ENCODE data around the gene SNX27. TPM values are rescaled to one million over a fixed set of nuclear protein-coding genes. Genes with fewer than 3 reads are reported as not detected.
"Not testable (repeated sequence)": the region's sequence is repeated elsewhere in the genome, so short reads cannot be mapped to it uniquely, and the experiment has no call there.

Gene SNX27
- polyA plus RNA-seq, 1 donor (not counting 4 experiments of a cell fraction or from before 2014, with no cell fraction given) = 15.7 TPM

DNA sequence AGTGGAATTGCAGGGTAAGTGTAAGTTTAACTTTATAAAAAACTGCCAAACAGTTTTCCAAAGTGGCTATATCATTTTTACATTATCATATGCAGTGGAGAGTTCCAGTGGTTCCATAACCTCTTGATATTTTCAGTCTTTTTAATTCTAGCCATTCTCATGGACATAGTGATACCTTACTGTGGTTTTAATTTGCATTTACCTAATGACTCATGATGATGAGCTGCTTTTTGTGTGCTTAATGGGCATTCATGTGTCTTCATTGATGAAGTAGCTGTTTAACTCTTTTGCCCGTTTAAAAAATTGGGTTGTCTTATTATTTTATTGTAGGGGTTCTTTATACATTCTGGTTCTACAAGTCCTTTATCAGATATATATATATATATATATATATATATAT lies 29.4 kb downstream of the SNX27 start:
- dilution Hi-C loops (cut with MboI; ENCODE audit: extremely low pct_ligation_motif_present, low sequenced_read_pairs) = no loop called here
- no peaks in the 10 kb centered on the region for H3K4me1 ChIP-seq (ENCODE audit: control insufficient read depth, extremely low read depth, insufficient read depth, low read length)
- no peak overlapping the region for H3K4me3 ChIP-seq (ENCODE audit: control insufficient read depth in 2 of 3, extremely low read depth in 1 of 3, insufficient read depth in 2 of 3, low read depth in 1 of 3, low read length in 3 of 3)
- no peak for TF ChIP-seq EZH2 (IDR thresholded peaks at IDR 0.05; ENCODE audit: low read length)
- H3K27me3 ChIP-seq (ENCODE audit: control insufficient read depth, extremely low read depth, insufficient read depth, low read length) = no peaks in the 10 kb centered on the region
- H3K4me2 ChIP-seq (ENCODE audit: control insufficient read depth, extremely low read depth, insufficient read depth, low read depth, low read length) = no peak overlapping the region
- peaks cover 1% of the 10 kb centered on the region for H3K79me2 ChIP-seq (ENCODE audit: control insufficient read depth, insufficient read depth, low read length)
- peaks cover 0 to 2% of the 10 kb centered on the region in 2 experiments for H3K36me3 ChIP-seq (ENCODE audit: control insufficient read depth in 2 of 2, extremely low read depth in 1 of 2, insufficient read depth in 2 of 2, low read length in 2 of 2)
- DNase-seq (ENCODE audit: low read depth, low spot score) (no peak), FAIRE-seq (no peak)
- no peaks in the 10 kb centered on the region for H3K9me1 ChIP-seq (ENCODE audit: control insufficient read depth, extremely low read depth, insufficient read depth, low read length)
- no peak overlapping the region for H3K27ac ChIP-seq (ENCODE audit: control insufficient read depth, insufficient read depth, low read length)
- H4K20me1 ChIP-seq (ENCODE audit: control insufficient read depth, extremely low read depth, insufficient read depth, low read length) = no peaks in the 10 kb centered on the region
- no peak overlapping the region for H2AFZ ChIP-seq (ENCODE audit: control insufficient read depth, low read length)
- H3K9me3 ChIP-seq (ENCODE audit: control insufficient read depth, low read depth, low read length) = no peaks in the 10 kb centered on the region
- H3K9ac ChIP-seq (ENCODE audit: control insufficient read depth, extremely low read depth, insufficient read depth, low read length) = no peak overlapping the region

DNA sequence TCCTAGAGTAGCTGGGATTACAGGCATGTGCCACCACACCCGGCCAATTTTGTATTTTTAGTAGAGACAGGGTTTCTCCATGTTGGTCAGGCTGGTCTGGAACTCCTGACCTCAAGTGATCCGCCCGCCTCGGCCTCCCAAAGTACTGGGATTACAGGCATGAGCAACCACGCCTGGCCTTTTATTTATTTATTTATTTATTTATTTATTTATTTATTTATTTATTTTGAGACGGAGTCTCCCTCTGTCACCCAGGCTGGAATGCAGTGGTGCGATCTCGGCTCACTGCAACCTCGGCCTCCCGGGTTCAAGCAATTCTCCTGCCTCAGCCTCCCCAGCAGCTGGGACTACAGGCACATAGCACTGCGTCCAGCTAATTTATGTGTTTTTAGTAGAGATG lies 31.2 kb downstream of the SNX27 start:
- H3K79me2 ChIP-seq (ENCODE audit: control insufficient read depth, insufficient read depth, low read length); DNase-seq (ENCODE audit: low read depth, low spot score); dilution Hi-C loops (cut with MboI; ENCODE audit: extremely low pct_ligation_motif_present, low sequenced_read_pairs); H3K27me3 ChIP-seq (ENCODE audit: control insufficient read depth, extremely low read depth, insufficient read depth, low read length); H2AFZ ChIP-seq (ENCODE audit: control insufficient read depth, low read length); H3K4me2 ChIP-seq (ENCODE audit: control insufficient read depth, extremely low read depth, insufficient read depth, low read depth, low read length); H3K9me3 ChIP-seq (ENCODE audit: control insufficient read depth, low read depth, low read length); H4K20me1 ChIP-seq (ENCODE audit: control insufficient read depth, extremely low read depth, insufficient read depth, low read length); H3K9me1 ChIP-seq (ENCODE audit: control insufficient read depth, extremely low read depth, insufficient read depth, low read length); FAIRE-seq; H3K4me3 ChIP-seq (ENCODE audit: control insufficient read depth in 2 of 3, extremely low read depth in 1 of 3, insufficient read depth in 2 of 3, low read depth in 1 of 3, low read length in 3 of 3); H3K36me3 ChIP-seq (ENCODE audit: control insufficient read depth in 2 of 2, extremely low read depth in 1 of 2, insufficient read depth in 2 of 2, low read length in 2 of 2); H3K9ac ChIP-seq (ENCODE audit: control insufficient read depth, extremely low read depth, insufficient read depth, low read length); H3K4me1 ChIP-seq (ENCODE audit: control insufficient read depth, extremely low read depth, insufficient read depth, low read length); H3K27ac ChIP-seq (ENCODE audit: control insufficient read depth, insufficient read depth, low read length): not testable (repeated sequence)

DNA sequence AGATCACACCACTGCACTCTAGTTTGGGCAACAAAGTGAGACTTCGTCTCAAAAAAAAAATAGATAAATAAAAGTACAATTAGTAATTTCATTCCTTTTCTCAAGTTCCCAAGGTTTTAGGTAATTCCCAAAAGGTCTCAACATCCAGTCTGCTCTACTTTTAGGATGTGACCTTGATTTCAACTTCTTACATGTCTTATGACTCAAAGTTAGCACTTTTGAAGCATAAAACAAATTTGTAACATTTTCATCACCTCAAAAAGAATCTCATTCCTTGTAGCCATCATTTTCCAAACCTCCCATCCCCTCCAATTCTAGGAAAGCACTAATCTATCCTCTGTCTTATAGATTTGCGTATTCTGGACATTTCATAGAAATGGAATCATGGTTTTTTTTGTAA lies 32.2 kb downstream of the SNX27 start:
- DNase-seq (ENCODE audit: low read depth, low spot score) (no peak), FAIRE-seq (no peak)
- H3K4me1 ChIP-seq (ENCODE audit: control insufficient read depth, extremely low read depth, insufficient read depth, low read length) = no peaks in the 10 kb centered on the region
- H3K27ac ChIP-seq (ENCODE audit: control insufficient read depth, insufficient read depth, low read length) = no peak overlapping the region
- no peak overlapping the region for H3K9ac ChIP-seq (ENCODE audit: control insufficient read depth, extremely low read depth, insufficient read depth, low read length)
- H3K4me2 ChIP-seq (ENCODE audit: control insufficient read depth, extremely low read depth, insufficient read depth, low read depth, low read length) = no peak overlapping the region
- TF ChIP-seq, protein P1, sequence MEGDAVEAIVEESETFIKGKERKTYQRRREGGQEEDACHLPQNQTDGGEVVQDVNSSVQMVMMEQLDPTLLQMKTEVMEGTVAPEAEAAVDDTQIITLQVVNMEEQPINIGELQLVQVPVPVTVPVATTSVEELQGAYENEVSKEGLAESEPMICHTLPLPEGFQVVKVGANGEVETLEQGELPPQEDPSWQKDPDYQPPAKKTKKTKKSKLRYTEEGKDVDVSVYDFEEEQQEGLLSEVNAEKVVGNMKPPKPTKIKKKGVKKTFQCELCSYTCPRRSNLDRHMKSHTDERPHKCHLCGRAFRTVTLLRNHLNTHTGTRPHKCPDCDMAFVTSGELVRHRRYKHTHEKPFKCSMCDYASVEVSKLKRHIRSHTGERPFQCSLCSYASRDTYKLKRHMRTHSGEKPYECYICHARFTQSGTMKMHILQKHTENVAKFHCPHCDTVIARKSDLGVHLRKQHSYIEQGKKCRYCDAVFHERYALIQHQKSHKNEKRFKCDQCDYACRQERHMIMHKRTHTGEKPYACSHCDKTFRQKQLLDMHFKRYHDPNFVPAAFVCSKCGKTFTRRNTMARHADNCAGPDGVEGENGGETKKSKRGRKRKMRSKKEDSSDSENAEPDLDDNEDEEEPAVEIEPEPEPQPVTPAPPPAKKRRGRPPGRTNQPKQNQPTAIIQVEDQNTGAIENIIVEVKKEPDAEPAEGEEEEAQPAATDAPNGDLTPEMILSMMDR (optimal IDR thresholded peaks at IDR 0.05 in 1 of 3, IDR thresholded peaks at IDR 0.05 in 1 of 3, conservative IDR thresholded peaks at IDR 0.05 in 1 of 3; ENCODE audit: extremely low read depth in 1 of 3, insufficient read depth in 2 of 3, low read length in 3 of 3) = no peak
- TF ChIP-seq EZH2 (IDR thresholded peaks at IDR 0.05; ENCODE audit: low read length) = no peak
- no peaks in the 10 kb centered on the region for H4K20me1 ChIP-seq (ENCODE audit: control insufficient read depth, extremely low read depth, insufficient read depth, low read length)
- H3K9me1 ChIP-seq (ENCODE audit: control insufficient read depth, extremely low read depth, insufficient read depth, low read length) = no peaks in the 10 kb centered on the region
- no peaks in the 10 kb centered on the region for H3K27me3 ChIP-seq (ENCODE audit: control insufficient read depth, extremely low read depth, insufficient read depth, low read length)
- no peaks in the 10 kb centered on the region for H3K9me3 ChIP-seq (ENCODE audit: control insufficient read depth, low read depth, low read length)
- H3K79me2 ChIP-seq (ENCODE audit: control insufficient read depth, insufficient read depth, low read length) = no peaks in the 10 kb centered on the region
- H3K4me3 ChIP-seq (ENCODE audit: control insufficient read depth in 2 of 3, extremely low read depth in 1 of 3, insufficient read depth in 2 of 3, low read depth in 1 of 3, low read length in 3 of 3) = no peak overlapping the region
- peaks cover 0 to 2% of the 10 kb centered on the region in 2 experiments for H3K36me3 ChIP-seq (ENCODE audit: control insufficient read depth in 2 of 2, extremely low read depth in 1 of 2, insufficient read depth in 2 of 2, low read length in 2 of 2)
- dilution Hi-C loops (cut with MboI; ENCODE audit: extremely low pct_ligation_motif_present, low sequenced_read_pairs) = no loop called here
- no peak overlapping the region for H2AFZ ChIP-seq (ENCODE audit: control insufficient read depth, low read length)

Data from keratinocyte (primary cell).